Fibroblast of skin of right biceps (primary cell): ENCODE results near the gene ZNF718.
A peak's percentile ranks its signal among the peaks of the same experiment; 100 is the strongest.
"Not testable (repeated sequence)": the region's sequence is repeated elsewhere in the genome, so short reads cannot be mapped to it uniquely, and the experiment has no call there.

Experiments
- DNase-seq: peaks from one replicate; pipeline ENCODE4 v3.0.0-alpha.2; 2013

Gene ZNF718

DNA sequence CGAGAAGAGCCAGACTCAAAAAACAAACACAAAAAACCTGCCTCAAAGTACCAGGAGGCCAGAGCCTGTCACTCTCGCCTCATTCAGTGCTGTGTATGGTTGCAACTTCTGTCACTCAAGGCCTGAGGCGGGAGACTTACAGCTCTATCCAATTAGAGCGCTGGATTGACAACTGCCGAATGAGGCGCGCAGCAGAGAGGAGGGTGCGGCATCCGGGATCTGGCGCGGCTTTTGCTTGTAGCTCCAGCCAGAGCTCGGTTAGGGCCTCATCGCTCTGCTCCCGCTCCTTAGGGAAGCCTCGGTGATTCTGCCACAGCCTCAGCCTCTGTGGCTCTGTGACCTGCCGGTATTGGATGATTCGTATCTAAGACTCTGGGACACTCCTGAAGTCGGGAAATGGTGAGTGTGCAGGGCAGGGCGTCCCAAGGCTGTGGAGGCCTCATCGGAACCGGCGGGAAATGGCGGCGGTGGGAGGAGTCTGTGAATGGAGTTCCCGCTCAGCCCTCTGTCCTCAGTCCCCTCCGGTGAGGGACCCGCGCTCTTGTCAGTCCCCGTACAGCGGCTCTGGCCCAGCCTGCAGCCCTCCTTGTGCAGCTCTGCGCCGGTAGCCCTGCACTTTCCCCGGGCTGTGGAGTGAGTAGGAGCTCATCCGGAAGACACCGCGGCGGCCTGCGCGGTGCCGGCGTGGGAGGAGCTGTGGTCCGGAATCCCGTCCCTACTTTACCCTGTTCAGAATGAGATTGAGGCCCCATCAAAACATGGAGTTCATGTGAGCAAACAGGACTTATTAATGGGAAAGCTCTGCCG, at the start of gene ZNF718:
TSS of gene ZNF718 (plus strand) at position 227 of the 807 bp plus-strand sequence. CDS start at position 397, 170 bp downstream.
- DNase-seq, result peak; percentile 98

GRCh38 chr4:85951-86350, 38.4 kb upstream of the ZNF718 start:
- DNase-seq, result no peak

- DNase-seq, result not testable (repeated sequence)
These were observed 37.6 kb upstream of the ZNF718 start for GRCh38 chr4:86559-87324.

DNA sequence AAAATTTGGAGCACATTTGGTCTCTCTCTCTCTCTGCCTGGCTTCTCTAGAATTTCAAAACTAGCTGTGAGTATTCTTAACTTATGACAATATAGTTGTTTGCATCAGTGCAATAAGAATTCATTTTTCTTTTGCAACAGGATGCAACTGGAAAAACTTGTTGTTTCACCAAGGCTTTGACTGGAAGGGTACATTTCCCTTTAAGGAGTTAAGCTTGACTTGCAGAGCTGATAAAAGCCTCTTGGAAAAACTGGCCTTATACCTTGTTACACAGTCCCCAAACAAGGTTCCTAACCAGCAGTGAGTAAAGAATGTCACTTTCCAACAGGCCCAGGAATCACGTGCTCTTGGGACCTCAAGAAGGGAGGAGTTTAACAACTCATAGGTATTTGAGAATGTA, 25.9 kb upstream of the ZNF718 start:
- DNase-seq, result no peak

DNA sequence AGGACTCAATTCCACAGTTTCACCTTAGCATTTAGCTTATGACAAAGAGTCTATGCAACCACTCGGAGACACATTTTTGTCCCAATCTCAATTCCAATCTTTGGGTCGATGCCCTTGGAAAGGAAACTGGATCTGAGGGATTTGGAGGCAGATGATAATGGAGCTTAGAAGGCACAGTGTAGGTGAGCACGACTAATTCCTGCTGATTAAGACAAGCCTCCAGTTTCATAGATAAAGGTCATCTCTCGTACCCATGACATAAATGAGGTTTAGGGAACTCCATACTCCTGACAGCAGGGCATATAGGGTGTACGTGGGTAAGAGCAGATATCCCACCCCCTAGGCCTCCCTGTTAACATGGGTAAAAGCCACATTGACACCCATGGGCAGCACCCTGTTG, 24.4 kb upstream of the ZNF718 start:
- no peak for DNase-seq

DNA sequence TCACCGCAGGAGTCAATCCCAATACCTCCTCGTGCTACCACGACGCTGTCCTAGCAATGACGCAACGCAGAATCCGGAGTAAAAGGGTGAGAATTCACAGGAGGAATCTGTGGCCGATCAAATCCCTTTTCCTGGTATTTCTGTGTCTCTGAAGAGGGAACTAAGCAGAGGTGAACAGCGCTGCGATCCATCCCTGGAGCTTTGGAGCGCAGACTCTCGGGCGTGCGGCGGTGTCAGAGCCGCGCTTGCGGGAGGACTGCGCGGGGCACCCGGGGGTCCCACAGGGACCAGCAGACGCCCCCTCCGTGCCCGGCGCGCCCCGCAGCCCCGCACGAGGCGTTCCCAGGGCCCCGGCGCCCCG, 17.2 kb upstream of the ZNF718 start:
- DNase-seq, result no peak

DNA sequence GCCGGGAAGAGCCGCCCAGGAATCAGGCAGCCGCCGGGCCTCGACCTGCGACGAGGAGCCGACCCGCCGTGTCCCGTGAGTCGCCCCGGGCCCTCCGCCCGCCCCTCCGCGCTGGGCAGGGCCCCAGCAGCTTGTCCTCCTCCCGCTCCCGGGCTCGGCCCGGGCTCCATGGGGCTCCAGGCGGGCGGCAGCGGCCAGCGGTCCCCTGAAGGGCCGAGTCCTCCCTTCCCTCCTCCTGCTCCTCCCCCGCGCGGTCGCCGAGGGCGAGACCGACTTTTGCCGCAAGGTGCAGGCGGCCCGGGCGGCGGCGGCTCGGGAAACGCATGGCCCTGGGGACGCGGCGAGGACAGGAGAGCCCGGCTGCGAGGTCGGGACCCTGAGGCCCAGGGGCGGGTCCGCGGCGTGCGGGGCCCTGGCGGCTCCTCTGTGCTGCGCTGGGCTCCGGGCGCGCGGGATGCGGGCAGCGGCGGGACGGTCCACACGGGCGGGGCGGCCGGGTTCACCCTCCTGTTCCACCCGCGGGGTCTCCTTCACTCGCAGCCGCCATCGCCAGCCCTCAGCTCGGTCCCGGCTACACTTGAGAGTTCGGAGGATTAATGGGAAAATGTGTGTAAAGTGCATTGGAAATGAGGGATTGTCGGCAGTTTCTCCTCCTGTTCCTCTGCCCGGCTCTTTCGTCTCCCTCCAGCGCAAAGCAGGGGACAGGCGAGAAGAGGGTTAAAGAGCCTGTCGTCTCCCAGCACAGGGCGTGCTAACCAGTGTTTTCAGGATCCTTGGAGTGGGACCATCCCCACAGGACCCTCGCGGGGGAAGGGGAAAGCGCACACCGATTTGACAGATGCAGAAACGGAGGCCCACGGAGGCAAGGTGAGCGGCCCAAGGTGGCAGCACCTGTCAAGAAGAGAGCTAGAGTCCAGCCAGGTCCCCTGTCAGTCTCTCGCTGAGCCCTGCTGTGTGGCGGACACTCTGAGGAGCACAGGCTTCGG, 16.6 kb upstream of the ZNF718 start:
- DNase-seq, result no peak

DNA sequence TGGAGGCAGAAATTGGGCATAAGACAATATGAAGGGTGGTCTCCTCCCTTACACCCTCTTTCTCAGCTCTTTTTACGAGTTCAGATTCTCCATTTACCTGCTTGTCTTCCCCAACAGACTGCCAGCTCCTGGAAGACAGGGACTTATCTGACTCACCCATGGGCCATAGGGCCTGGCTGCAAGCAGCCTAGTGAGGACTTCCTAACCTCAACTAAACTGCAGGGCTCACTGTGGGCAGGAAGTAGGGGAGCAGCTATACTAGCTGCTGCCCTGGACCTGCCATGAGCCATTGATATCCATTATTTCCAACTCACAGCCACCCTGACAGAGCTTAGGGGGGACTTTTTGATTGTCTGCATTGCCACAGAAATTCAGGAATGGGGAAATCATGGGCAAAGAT, 11.5 kb upstream of the ZNF718 start:
- DNase-seq, result no peak

GRCh38 chr4:113732-114131, 10.6 kb upstream of the ZNF718 start:
- DNase-seq, result no peak

DNA sequence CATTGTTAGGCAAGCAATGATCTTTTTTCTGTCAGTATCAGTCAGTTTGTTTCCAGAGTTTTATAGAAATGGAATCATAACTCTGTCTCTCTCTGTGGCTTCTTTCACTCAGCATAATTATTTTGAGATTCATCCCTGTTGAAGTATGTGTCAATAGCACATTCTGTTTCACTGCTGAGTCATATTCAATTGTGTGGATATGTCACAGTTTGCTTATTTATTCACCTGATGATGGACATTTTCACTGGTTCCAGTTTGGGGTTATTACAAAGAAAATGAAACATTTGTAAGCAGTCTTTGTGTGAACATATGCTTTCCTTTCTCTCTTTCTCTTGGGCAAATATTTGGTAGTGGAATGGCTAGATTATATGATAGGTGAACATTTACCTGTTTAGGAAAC, 10.2 kb upstream of the ZNF718 start:
- DNase-seq, result no peak

GRCh38 chr4:116499-116898, 7.8 kb upstream of the ZNF718 start:
- no peak for DNase-seq

GRCh38 chr4:120616-121015, 3.7 kb upstream of the ZNF718 start:
- no peak for DNase-seq

DNA sequence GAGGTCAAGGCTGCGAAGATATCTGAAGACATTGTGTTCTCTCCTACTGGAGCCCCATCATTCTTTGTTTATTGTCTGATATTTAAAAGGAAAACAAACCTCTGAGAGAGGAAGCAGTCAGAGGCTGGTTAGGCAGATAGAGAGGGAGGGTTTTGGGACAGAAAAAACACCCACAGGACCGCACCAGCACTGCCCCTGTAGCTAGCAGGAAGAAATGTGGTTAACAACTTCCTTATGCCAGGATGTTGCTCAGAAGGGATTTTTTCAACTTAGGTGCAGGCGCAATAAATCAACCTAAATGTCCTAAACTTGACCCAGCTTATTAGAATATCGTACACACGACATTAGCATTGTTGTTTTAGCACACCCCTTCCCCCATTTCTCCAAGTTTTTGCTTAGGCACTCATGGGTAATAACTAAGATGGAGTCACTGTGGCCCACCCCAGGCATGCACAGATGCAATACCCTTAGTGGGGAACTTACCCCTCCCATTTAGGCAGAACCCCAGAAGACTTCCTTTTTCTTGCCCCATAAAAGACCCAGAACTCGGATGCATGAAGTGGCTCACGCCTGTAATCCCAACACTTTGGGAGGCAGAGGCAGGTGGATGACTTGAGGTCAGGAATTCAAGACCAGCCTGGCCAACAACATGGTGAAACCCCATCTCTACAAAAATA, 2.8 kb upstream of the ZNF718 start:
- DNase-seq, result no peak

- not testable (repeated sequence) for DNase-seq
These were observed 403 bp upstream of the ZNF718 start for GRCh38 chr4:123922-124274.

DNA sequence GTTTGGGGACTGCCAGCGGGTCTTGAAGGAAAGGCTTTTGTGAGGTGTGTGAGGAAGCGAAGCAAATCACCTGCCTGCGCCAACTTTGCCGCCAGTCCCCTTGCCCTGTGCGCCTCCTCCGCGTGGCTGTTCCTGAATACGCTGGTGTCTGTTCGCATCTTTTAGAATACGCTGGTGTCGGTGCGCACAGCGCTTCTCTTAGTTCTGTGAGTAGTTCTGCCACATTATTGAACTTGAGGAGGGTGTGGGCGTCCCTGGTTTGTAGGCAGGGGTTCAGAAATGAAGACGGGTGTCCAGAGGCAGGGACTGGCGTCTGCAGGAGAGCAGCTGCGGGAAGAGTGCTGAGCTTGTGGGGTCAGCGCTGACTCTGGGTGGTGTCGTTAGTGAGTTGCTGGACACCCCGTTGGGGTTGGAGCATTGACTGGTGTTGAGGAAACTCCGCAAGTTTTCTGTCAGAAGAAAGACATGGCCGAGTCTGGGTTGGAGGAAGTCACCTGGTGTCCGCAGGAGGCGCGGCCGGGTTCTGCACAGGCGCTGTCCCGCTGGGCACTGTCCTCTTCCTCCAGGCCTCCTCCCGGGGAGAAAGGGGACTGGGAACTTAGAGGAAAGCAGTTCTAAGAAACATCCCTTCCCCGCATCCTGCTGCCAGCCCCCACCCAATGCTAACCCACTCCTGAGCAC, 930 bp downstream of the ZNF718 start:
- peak; percentile 18 for DNase-seq

DNA sequence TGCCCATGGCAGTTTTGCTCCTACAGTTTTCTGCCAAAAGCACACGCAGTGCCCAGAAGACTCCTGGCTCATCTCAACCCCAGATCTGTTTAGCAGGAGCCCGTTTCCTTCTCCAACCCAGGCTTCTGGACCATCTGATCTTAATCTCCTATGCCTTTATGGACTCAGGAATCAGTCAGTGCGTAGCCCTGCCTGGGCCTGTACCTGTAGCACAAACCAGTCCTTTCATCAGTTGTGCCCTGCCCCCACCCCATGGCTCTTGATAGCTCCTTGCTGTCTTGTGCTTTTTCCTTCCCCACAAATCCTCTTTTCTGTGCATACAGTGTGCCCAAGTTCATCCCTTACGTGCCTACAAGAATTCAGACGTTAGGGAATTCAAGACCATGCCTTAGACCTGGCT, 1.5 kb downstream of the ZNF718 start:
- DNase-seq, result no peak

DNA sequence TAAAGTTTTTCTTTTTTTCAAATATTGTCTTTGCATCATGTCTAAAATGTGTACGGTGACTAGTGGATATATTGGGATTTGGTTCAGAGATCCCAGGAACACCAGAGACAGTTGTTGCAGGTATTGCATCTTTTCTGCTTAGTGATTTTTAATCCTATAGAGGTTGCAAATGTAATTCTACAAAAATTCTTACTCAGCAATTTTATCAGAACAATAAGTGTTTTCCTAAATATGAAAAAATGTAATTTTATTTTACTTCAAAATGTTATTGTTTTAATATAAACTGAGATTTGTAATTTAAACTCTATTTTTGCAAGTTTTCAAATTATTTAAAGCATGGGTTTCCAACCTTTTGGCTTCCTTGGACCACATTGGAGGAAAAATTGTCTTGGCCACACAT, 8.2 kb downstream of the ZNF718 start:
- no peak for DNase-seq

DNA sequence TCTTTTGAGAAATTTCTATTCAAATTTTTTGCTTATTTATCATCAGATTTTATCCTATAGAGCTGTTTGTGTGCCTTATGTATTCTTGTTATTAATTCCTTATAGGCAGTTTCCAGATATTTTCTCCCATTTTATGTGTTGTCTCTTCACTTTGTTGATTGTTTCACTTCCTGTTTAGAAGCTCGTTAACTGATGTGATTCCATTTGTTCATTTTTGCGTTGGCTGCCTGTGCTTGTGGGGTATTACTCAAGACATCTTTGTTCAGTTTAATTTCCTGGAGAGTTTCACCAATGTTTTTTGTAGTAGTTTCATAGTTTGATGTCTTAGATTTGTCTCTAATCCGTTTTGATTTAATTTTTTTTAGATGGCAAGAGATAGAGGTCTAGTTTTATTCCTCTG, 14.6 kb downstream of the ZNF718 start:
- DNase-seq, result no peak

- DNase-seq, result no peak
These were observed 15.4 kb downstream of the ZNF718 start for GRCh38 chr4:139691-140090.

DNA sequence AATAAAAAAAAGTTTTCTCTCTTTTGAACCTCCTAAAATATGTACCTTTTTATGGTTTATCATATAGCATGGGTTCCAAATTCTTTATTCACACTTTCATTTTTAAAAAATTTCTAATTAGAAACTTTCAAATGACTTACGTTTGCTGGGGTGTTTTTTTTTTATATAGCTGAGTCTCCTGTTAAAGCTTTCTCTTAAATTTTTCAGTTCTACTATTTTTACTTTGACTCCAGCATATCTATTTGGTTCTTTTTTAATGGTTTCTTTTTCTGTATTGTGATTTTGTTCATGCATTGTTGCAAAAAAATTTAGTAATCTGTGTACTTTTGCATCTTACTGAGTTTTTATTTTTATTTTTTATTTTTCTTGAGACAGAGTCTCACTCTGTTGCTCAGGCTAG, 22.3 kb downstream of the ZNF718 start:
- no peak for DNase-seq

GRCh38 chr4:147233-147632, 22.9 kb downstream of the ZNF718 start:
- DNase-seq, result no peak
